Gastrocnemius medialis (tissue), 4 donors: Measurements from ENCODE around the gene DNAJB13. TPM values are rescaled to one million over a fixed set of nuclear protein-coding genes. Genes with fewer than 3 reads are reported as not detected.
"Not testable (repeated sequence)": the region's sequence is repeated elsewhere in the genome, so short reads cannot be mapped to it uniquely, and the experiment has no call there.

Source experiments
- ATAC-seq, 2 donors: fragments of 150-250 bp; one replicate each; pipeline ENCODE4 v1.9.1; 2016
- DNase-seq, 2 donors: peaks; one replicate each; pipeline ENCODE4 v3.0.0-alpha.2; 2019
- H3K27ac ChIP-seq, 4 donors: fragments of 200-600 bp; sonication (generic); 1 replicate in 1 of 4; 2 replicates in 3 of 4; pipeline ENCODE4 v1.5.1; 2016 to 2018; ENCODE audit warnings: mild to moderate bottlenecking in 2 of 4, moderate library complexity in 1 of 4
- H3K27me3 ChIP-seq, 3 donors: fragments of 200-600 bp; sonication (generic) in 2 of 3; 1 replicate in 1 of 3; 2 replicates in 2 of 3; pipeline versions ENCODE4 v1.5.1 to v1.6.0; 2016 to 2019; ENCODE audit warnings: mild to moderate bottlenecking in 1 of 3, moderate library complexity in 1 of 3
- H3K36me3 ChIP-seq, 2 donors: fragments of 200-600 bp; sonication (generic) in 1 of 2; one replicate each; pipeline ENCODE4 v1.5.1; 2017 to 2018
- H3K4me1 ChIP-seq, 2 donors: fragments of 200-600 bp; sonication (generic) in 1 of 2; one replicate each; pipeline ENCODE4 v1.5.1; 2016 to 2017; ENCODE audit warnings: mild to moderate bottlenecking in 2 of 2
- H3K4me3 ChIP-seq, 4 donors: fragments of 200-600 bp; sonication (generic) in 3 of 4; 1 replicate in 1 of 4; 2 replicates in 3 of 4; pipeline ENCODE4 v1.5.1; 2016 to 2019; ENCODE audit warnings: mild to moderate bottlenecking in 2 of 4
- H3K9me3 ChIP-seq, 3 donors: fragments of 200-600 bp; sonication (generic) in 2 of 3; 1 replicate in 1 of 3; 2 replicates in 2 of 3; pipeline ENCODE4 v1.5.1; 2016 to 2019
- CTCF ChIP-seq, 5 experiments: fragments of 450-650 bp in 3 of 5; fragments of 200-600 bp in 2 of 5; sonication (generic) in 2 of 5; IDR thresholded peaks in 4 of 5; conservative IDR thresholded peaks in 1 of 5; 1 replicate in 4 of 5; 2 replicates in 1 of 5; pipeline ENCODE4 v1.5.1; 2016 to 2019; ENCODE audit warnings: antibody characterized with exemption in 5 of 5, mild to moderate bottlenecking in 3 of 5, moderate library complexity in 3 of 5
- POLR2A ChIP-seq, 2 donors: fragments of 450-650 bp; IDR thresholded peaks; one replicate each; pipeline ENCODE4 v1.6.1; 2017; ENCODE audit warnings: antibody characterized with exemption in 2 of 2, mild to moderate bottlenecking in 2 of 2, moderate library complexity in 2 of 2
- in situ Hi-C, 4 donors: fragments of 200-750 bp; cut with MboI; loops; one replicate each; pipeline versions ENCODE4 v1.15.0 to v1.8.0; 2017; ENCODE audit warnings: low sequenced_read_pairs in 4 of 4
- intact Hi-C: fragments of 100-400 bp; cut with DNase I; formaldehyde crosslinking; loops from one replicate; pipeline ENCODE4 v1.15.1; 2023; ENCODE audit warnings: low total_unique reads
- total RNA-seq, 4 donors: library from RNA; depleted of rRNA; stranded (reverse); fragments of >200 nt; gene quantifications; one replicate each; pipeline versions ENCODE4 v1.1.0 to v1.2.3, GENCODE V29; 2016

DNAJB13 gene
- total RNA-seq, 4 donors from 2014 or later, result not detected

GRCh38 chr11:73931039-73931645 lies 19.7 kb upstream of the DNAJB13 start:
- Histone ChIP-seq H3K4me3 (no peak overlapping the region), H3K9me3 (no peaks in the 10 kb centered on the region), H3K27ac (no peak overlapping the region), H3K27me3 (no peaks in the 10 kb centered on the region), H3K4me1 (no peaks in the 10 kb centered on the region), H3K36me3 (peaks cover 0 to 47% of the 10 kb centered on the region in 2 donors)
- in situ Hi-C loops (no loop called here), intact Hi-C loops (no loop called here)
- no peak for TF ChIP-seq POLR2A (IDR thresholded peaks at IDR 0.05)
- TF ChIP-seq CTCF (IDR thresholded peaks at IDR 0.05 in 4 of 5, conservative IDR thresholded peaks at IDR 0.05 in 1 of 5), result no peak
- DNase-seq (no peak), ATAC-seq (peak in 1 of 2 donors; percentile 42)

GRCh38 chr11:73931951-73932350 lies 18.9 kb upstream of the DNAJB13 start:
- intact Hi-C loops (no loop called here), in situ Hi-C loops (no loop called here)
- peaks cover 0 to 39% of the 10 kb centered on the region in 2 donors for H3K36me3 ChIP-seq
- no peaks in the 10 kb centered on the region for H3K27me3 ChIP-seq
- ATAC-seq (no peak), DNase-seq (no peak)
- H3K4me3 ChIP-seq, result no peak overlapping the region
- no peak overlapping the region for H3K27ac ChIP-seq
- TF ChIP-seq CTCF (IDR thresholded peaks at IDR 0.05 in 4 of 5, conservative IDR thresholded peaks at IDR 0.05 in 1 of 5), result no peak
- TF ChIP-seq POLR2A (IDR thresholded peaks at IDR 0.05), result no peak
- no peaks in the 10 kb centered on the region for H3K4me1 ChIP-seq
- no peaks in the 10 kb centered on the region for H3K9me3 ChIP-seq

GRCh38 chr11:73932781-73933180 lies 18.0 kb upstream of the DNAJB13 start:
- no peaks in the 10 kb centered on the region for H3K4me1 ChIP-seq
- DNase-seq, result no peak
- in situ Hi-C loops (no loop called here), intact Hi-C loops (no loop called here)
- no peak overlapping the region for H3K4me3 ChIP-seq
- no peak overlapping the region for H3K27ac ChIP-seq
- TF ChIP-seq CTCF (IDR thresholded peaks at IDR 0.05 in 4 of 5, conservative IDR thresholded peaks at IDR 0.05 in 1 of 5) (no peak), POLR2A (IDR thresholded peaks at IDR 0.05) (no peak)
- no peaks in the 10 kb centered on the region for H3K27me3 ChIP-seq
- ATAC-seq, result no peak
- no peaks in the 10 kb centered on the region for H3K9me3 ChIP-seq
- peaks cover 0 to 31% of the 10 kb centered on the region in 2 donors for H3K36me3 ChIP-seq

- in situ Hi-C loops, H3K9me3 ChIP-seq, H3K27me3 ChIP-seq, H3K36me3 ChIP-seq, H3K4me1 ChIP-seq, DNase-seq, ATAC-seq, H3K27ac ChIP-seq, intact Hi-C loops, H3K4me3 ChIP-seq: not testable (repeated sequence)
Measured at GRCh38 chr11:73936047-73936446, 14.8 kb upstream of the DNAJB13 start.

GRCh38 chr11:73939096-73939495 lies 11.7 kb upstream of the DNAJB13 start:
- Histone ChIP-seq H3K4me3 (no peak overlapping the region), H3K4me1 (no peaks in the 10 kb centered on the region), H3K27ac (no peak overlapping the region), H3K27me3 (no peaks in the 10 kb centered on the region), H3K36me3 (no peaks in the 10 kb centered on the region), H3K9me3 (no peaks in the 10 kb centered on the region)
- no peak for DNase-seq
- no peak for ATAC-seq
- in situ Hi-C loops, result no loop called here
- intact Hi-C loops, result no loop called here
- TF ChIP-seq POLR2A (IDR thresholded peaks at IDR 0.05) (no peak), CTCF (IDR thresholded peaks at IDR 0.05 in 4 of 5, conservative IDR thresholded peaks at IDR 0.05 in 1 of 5) (no peak)
